Caco-2 (cell line): ENCODE measurements around the gene TRIO. TPM values are rescaled to one million over a fixed set of nuclear protein-coding genes. Genes with fewer than 3 reads are reported as not detected.
A peak's percentile ranks its signal among the peaks of the same experiment; 100 is the strongest.

Experiments used
- BruUV-seq: library from RNA; stranded (reverse); fragments of 400-500 nt; replicated peaks from 2 replicates; lab custom pipeline; 2021; lab: Mats Ljungman, UMichigan
- CTCF ChIA-PET: fragments of 300-600 bp; sonication (Branson Sonifier 250); formaldehyde crosslinking; loops from one replicate; lab custom pipeline; 2022; ENCODE audit warnings: antibody characterized with exemption; lab: Charles Lee
- POLR2A ChIA-PET: fragments of 300-600 bp; sonication (Branson Sonifier 250); formaldehyde crosslinking; loops from one replicate; lab custom pipeline; 2022; ENCODE audit warnings: antibody characterized with exemption; lab: Charles Lee
- DNase-seq, 2 experiments: peaks; one replicate each; pipeline versions ENCODE4 v3.0.0 to v3.0.0-alpha.2; 2020 to 2022
- H3K27me3 ChIP-seq: replicated peaks from 2 replicates; pipeline ENCODE4 v1.6.0; 2011; ENCODE audit warnings: low read length; ENCODE audit not compliant: control insufficient read depth, insufficient read depth
- H3K36me3 ChIP-seq: 2 replicates; pipeline ENCODE4 v1.5.1; 2011; ENCODE audit warnings: low read length; ENCODE audit not compliant: control insufficient read depth, insufficient read depth
- H3K4me1 ChIP-seq: fragments of 250-450 bp; sonication (Bioruptor Pico); 2 replicates; pipeline ENCODE4 v1.5.1; 2020; ENCODE audit warnings: mild to moderate bottlenecking
- H3K4me3 ChIP-seq: 2 replicates; pipeline ENCODE4 v1.5.1; 2011; ENCODE audit warnings: low read depth, mild to moderate bottlenecking, control low read depth, low read length
- H3K9me3 ChIP-seq: fragments of 250-450 bp; sonication (Bioruptor Pico); 2 replicates; pipeline ENCODE4 v1.5.1; 2020; ENCODE audit warnings: mild to moderate bottlenecking, moderate library complexity
- H3K27ac Mint-ChIP-seq: one replicate; pipeline ENCODE4 v1.8.0; 2022; ENCODE audit warnings: mixed read lengths; ENCODE audit not compliant: unreplicated experiment
- H3K27me3 Mint-ChIP-seq: one replicate; pipeline ENCODE4 v1.8.0; 2022; ENCODE audit warnings: mixed read lengths; ENCODE audit not compliant: insufficient read depth, unreplicated experiment
- H3K36me3 Mint-ChIP-seq: one replicate; pipeline ENCODE4 v1.8.0; 2022; ENCODE audit warnings: mild to moderate bottlenecking, mixed read lengths; ENCODE audit not compliant: insufficient read depth, unreplicated experiment
- H3K4me1 Mint-ChIP-seq: one replicate; pipeline ENCODE4 v1.8.0; 2022; ENCODE audit warnings: low read depth, mixed read lengths; ENCODE audit not compliant: unreplicated experiment
- H3K4me3 Mint-ChIP-seq: one replicate; pipeline ENCODE4 v1.8.0; 2022; ENCODE audit warnings: mild to moderate bottlenecking, moderate library complexity, mixed read lengths; ENCODE audit not compliant: unreplicated experiment
- H3K9me3 Mint-ChIP-seq: one replicate; pipeline ENCODE4 v1.8.0; 2022; ENCODE audit warnings: mixed read lengths; ENCODE audit not compliant: unreplicated experiment
- intact Hi-C: fragments of 100-400 bp; cut with micrococcal nuclease; formaldehyde crosslinking; loops from one replicate; pipeline ENCODE4 v1.10.0; 2022; ENCODE audit not compliant: unreplicated experiment
- total RNA-seq: library from RNA; stranded (reverse); gene quantifications from 2 replicates; pipeline ENCODE4 v1.2.3, GENCODE V29; 2022
- TF ChIP-seq, protein P1 (sequence below), 2 experiments: fragments of 200-600 bp in 1 of 2; IDR thresholded peaks; 1 replicate in 1 of 2; 2 replicates in 1 of 2; pipeline versions ENCODE4 v1.5.1 to v1.8.0; 2011 to 2022; ENCODE audit warnings: antibody characterized with exemption in 1 of 2, control low read depth in 1 of 2, inconsistent platforms in 1 of 2, low read depth in 1 of 2, low read length in 1 of 2, mild to moderate bottlenecking in 1 of 2, moderate library complexity in 1 of 2; ENCODE audit not compliant: insufficient read depth in 1 of 2, severe bottlenecking in 1 of 2, unreplicated experiment in 1 of 2

TRIO gene
- total RNA-seq, 1 experiment from 2014 or later, result 92.0 TPM

DNA sequence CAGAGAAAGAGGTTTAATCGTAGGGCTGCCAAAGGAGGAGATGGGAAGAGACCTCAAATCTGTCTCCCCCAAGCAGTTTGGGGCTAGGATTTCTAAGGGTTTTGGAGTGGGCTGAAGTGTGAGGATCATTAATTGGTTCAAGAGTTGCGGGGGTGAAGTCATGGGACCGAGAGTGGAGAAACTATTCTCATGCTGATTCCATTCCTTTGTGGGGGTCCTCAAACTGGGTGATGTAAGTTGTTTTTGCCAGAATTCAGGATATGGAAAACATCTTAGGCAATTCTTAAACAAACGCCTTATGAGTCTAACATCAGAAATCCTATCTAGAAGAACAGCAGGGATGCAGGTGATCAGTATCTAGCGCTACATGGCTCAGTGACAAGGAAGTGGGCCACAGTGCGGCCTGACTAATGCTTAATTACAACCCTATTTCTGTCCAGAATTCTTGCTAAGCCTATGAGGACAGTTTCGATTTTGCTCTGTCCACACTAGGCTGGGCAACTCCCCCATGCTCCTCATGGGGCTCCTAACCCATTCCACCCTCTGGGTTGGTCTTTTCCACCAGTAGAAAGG lies 27.7 kb upstream of the TRIO start:
- intact Hi-C loops, result no loop called here
- Histone ChIP-seq H3K4me1 (no peaks in the 10 kb centered on the region), H3K4me3 (no peak overlapping the region), H3K36me3 (no peaks in the 10 kb centered on the region), H3K27me3 (no peaks in the 10 kb centered on the region), H3K9me3 (no peaks in the 10 kb centered on the region)
- BruUV-seq, result no TSS peak
- Mint-ChIP-seq H3K4me1 (peaks cover 6% of the 10 kb centered on the region), H3K9me3 (no peaks in the 10 kb centered on the region), H3K4me3 (no peak overlapping the region), H3K27me3 (no peaks in the 10 kb centered on the region), H3K36me3 (no peaks in the 10 kb centered on the region), H3K27ac (no peak overlapping the region)
- DNase-seq, result no peak
- ChIA-PET POLR2A (no interaction called here), CTCF (interaction anchor here (0.7 kb wide), 1 partner anchor 155 kb away, joined by 5 read pairs; no protein-coding TSS in a partner anchor)
- TF ChIP-seq, protein P1, sequence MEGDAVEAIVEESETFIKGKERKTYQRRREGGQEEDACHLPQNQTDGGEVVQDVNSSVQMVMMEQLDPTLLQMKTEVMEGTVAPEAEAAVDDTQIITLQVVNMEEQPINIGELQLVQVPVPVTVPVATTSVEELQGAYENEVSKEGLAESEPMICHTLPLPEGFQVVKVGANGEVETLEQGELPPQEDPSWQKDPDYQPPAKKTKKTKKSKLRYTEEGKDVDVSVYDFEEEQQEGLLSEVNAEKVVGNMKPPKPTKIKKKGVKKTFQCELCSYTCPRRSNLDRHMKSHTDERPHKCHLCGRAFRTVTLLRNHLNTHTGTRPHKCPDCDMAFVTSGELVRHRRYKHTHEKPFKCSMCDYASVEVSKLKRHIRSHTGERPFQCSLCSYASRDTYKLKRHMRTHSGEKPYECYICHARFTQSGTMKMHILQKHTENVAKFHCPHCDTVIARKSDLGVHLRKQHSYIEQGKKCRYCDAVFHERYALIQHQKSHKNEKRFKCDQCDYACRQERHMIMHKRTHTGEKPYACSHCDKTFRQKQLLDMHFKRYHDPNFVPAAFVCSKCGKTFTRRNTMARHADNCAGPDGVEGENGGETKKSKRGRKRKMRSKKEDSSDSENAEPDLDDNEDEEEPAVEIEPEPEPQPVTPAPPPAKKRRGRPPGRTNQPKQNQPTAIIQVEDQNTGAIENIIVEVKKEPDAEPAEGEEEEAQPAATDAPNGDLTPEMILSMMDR (IDR thresholded peaks at IDR 0.05; ENCODE audit: insufficient read depth in 1 of 2, low read depth in 1 of 2, low read length in 1 of 2, severe bottlenecking in 1 of 2, unreplicated experiment in 1 of 2), result no peak

DNA sequence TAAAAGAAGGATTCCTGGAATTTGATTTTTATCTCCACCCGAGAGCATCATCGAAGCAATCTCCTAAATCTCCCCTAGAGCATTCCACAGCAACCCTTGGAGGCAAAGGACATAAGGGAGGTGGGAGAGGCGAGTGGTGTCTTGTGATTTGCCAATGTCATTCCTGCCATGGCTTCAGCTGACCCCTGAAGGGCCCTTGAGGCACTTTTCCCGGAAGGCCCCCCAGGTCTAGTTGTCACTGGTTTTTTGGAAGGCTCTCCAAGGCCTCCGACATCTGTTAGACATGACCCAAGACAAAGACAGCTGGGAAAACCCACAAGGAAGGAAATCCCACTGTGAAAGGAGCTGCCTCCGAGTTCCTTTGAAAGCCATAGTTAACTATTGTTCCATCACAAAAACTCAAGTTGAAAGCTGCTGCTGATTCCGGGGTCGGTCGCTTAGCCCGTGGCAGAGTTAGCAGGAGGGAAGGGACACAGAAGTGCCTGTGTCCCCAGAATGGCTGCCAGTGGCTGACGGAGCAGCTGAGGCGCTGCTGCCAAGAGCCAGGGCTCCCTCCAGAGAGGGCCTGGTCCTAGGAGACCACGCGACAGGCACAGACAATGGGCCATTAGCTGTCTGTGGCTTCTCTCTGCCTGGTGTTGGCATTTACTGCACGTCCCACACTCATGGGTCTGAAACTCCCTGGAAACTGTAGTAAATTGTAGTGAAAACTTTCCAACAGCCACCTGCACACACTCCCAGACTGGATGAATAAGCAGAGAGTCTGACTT lies 24.4 kb upstream of the TRIO start:
- Mint-ChIP-seq H3K9me3 (no peaks in the 10 kb centered on the region), H3K27me3 (no peaks in the 10 kb centered on the region), H3K4me1 (peaks cover 6% of the 10 kb centered on the region), H3K36me3 (no peaks in the 10 kb centered on the region), H3K27ac (no peak overlapping the region), H3K4me3 (no peak overlapping the region)
- intact Hi-C loops, result no loop called here
- ChIA-PET CTCF (no interaction called here), POLR2A (no interaction called here)
- peak in 1 of 2 experiments; percentile 57 for DNase-seq
- no peaks in the 10 kb centered on the region for H3K4me1 ChIP-seq
- no TSS peak for BruUV-seq
- no peaks in the 10 kb centered on the region for H3K9me3 ChIP-seq
- no peak overlapping the region for H3K4me3 ChIP-seq
- no peaks in the 10 kb centered on the region for H3K27me3 ChIP-seq
- TF ChIP-seq, protein P1 (IDR thresholded peaks at IDR 0.05; ENCODE audit: insufficient read depth in 1 of 2, low read depth in 1 of 2, low read length in 1 of 2, severe bottlenecking in 1 of 2, unreplicated experiment in 1 of 2), result no peak
- no peaks in the 10 kb centered on the region for H3K36me3 ChIP-seq

DNA sequence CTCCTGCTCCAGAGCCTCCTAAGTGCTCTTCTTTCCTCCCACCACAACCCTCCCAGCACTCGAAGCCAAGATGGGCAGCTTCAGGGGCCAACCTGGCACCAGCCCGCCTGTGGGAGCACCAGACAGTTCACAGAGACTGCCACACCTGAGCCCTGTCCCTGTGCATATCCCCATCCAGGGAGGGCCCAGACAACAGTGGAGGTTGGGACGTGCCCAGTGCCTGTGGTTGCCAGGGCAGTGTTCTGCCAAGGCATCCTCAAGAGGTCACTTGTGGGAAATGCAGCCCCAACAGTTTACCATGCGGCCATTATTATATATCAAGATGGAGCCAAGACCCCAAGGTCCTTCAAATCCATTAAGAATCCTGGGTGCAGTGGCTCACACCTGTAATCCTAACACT lies 23.0 kb upstream of the TRIO start:
- H3K9me3 Mint-ChIP-seq, result no peaks in the 10 kb centered on the region
- Histone ChIP-seq H3K4me3 (no peak overlapping the region), H3K36me3 (no peaks in the 10 kb centered on the region), H3K27me3 (no peaks in the 10 kb centered on the region), H3K4me1 (no peaks in the 10 kb centered on the region), H3K9me3 (no peaks in the 10 kb centered on the region)
- H3K36me3 Mint-ChIP-seq, result no peaks in the 10 kb centered on the region
- CTCF ChIA-PET, result interaction anchor here (0.7 kb wide), 1 partner anchor 18 kb away, joined by 4 read pairs; no protein-coding TSS in a partner anchor
- H3K27ac Mint-ChIP-seq, result no peak overlapping the region
- no peaks in the 10 kb centered on the region for H3K4me1 Mint-ChIP-seq
- intact Hi-C loops, result no loop called here
- POLR2A ChIA-PET, result no interaction called here
- no peak for DNase-seq
- no peak overlapping the region for H3K4me3 Mint-ChIP-seq
- BruUV-seq, result no TSS peak
- TF ChIP-seq, protein P1 (IDR thresholded peaks at IDR 0.05; ENCODE audit: insufficient read depth in 1 of 2, low read depth in 1 of 2, low read length in 1 of 2, severe bottlenecking in 1 of 2, unreplicated experiment in 1 of 2), result no peak
- no peaks in the 10 kb centered on the region for H3K27me3 Mint-ChIP-seq
